ENCODE results near the gene NDC80. TPM values are rescaled to one million over a fixed set of nuclear protein-coding genes. Genes with fewer than 3 reads are reported as not detected.

NDC80 gene
- total and polyA plus RNA-seq, 9 of the 15 experiments (the other 6 are each of a cell fraction or from before 2014, with no cell fraction given), result 65.2 to 97.9 (median 83.3) TPM

GRCh38 chr18:2654169-2654927, 83.0 kb downstream of the NDC80 start (continued):
- TF ChIP-seq HINFP (tag; conservative IDR thresholded peaks at IDR 0.05; ENCODE audit: low read depth) (0 out of 2 replicates have a peak, but pooled peaks have one; percentile 21), UBTF (IDR thresholded peaks at IDR 0.05; ENCODE audit: borderline replicate concordance in 1 of 2, low read depth in 2 of 2, low read length in 2 of 2) (0 out of 4 replicates have a peak, but pooled peaks of 1 of the 2 experiments have one; percentile 61), ZNF76 (CRISPR knock-in tag; IDR thresholded peaks at IDR 0.05; ENCODE audit: borderline replicate concordance) (no peak), FOSL1 (tag; conservative IDR thresholded peaks at IDR 0.05) (peak; percentile 55), ZC3H8 (IDR thresholded peaks at IDR 0.05) (no peak), TEAD4 (IDR thresholded peaks at IDR 0.05; ENCODE audit: low read length) (0 out of 2 replicates have a peak, but pooled peaks have one; percentile 6), TEAD4 (CRISPR knock-in tag; IDR thresholded peaks at IDR 0.05; ENCODE audit: borderline replicate concordance) (no peak), PRDM10 (IDR thresholded peaks at IDR 0.05; ENCODE audit: partially characterized antibody) (peak; percentile 32), TGIF2 (CRISPR knock-in tag; IDR thresholded peaks at IDR 0.05) (no peak), CREBBP (IDR thresholded peaks at IDR 0.05; ENCODE audit: low read depth, low read length) (no peak), IFI16 (CRISPR knock-in tag; IDR thresholded peaks at IDR 0.05) (no peak), PCBP1 (IDR thresholded peaks at IDR 0.05; ENCODE audit: low read depth, low read length, poor library complexity, severe bottlenecking) (no peak), CCNT2 (IDR thresholded peaks at IDR 0.05; ENCODE audit: borderline replicate concordance, extremely low read depth, insufficient read length, low read depth, low read length) (no peak), MED1 (CRISPR knock-in tag; IDR thresholded peaks at IDR 0.05; ENCODE audit: borderline replicate concordance) (no peak), KDM1A (IDR thresholded peaks at IDR 0.05) (0 out of 4 replicates have a peak, but pooled peaks of 1 of the 2 experiments have one; percentile 35), NR2F6 (CRISPR knock-in tag; IDR thresholded peaks at IDR 0.05) (no peak), ARNT (IDR thresholded peaks at IDR 0.05) (0 out of 4 replicates have a peak, but pooled peaks of 1 of the 2 experiments have one; percentile 50), BRD9 (IDR thresholded peaks at IDR 0.05; ENCODE audit: low read depth, partially characterized antibody) (peak; percentile 7), EP400 (IDR thresholded peaks at IDR 0.05) (no peak), CC2D1A (IDR thresholded peaks at IDR 0.05) (no peak), XRCC4 (IDR thresholded peaks at IDR 0.05; ENCODE audit: extremely low read depth, insufficient read depth, insufficient read length) (no peak)

Measured in K562 (cell line).